GM21447 (cell line): Measurements from ENCODE around the gene PEX19.
"Not testable (repeated sequence)": the region's sequence is repeated elsewhere in the genome, so short reads cannot be mapped to it uniquely, and the experiment has no call there.

Experiments
- ATAC-seq: cut with Tn5 transposase; IDR thresholded peaks from one replicate; pipeline ENCODE4 v1.9.1; 2021; ENCODE audit not compliant: unreplicated experiment

PEX19 gene, protein sequence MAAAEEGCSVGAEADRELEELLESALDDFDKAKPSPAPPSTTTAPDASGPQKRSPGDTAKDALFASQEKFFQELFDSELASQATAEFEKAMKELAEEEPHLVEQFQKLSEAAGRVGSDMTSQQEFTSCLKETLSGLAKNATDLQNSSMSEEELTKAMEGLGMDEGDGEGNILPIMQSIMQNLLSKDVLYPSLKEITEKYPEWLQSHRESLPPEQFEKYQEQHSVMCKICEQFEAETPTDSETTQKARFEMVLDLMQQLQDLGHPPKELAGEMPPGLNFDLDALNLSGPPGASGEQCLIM

DNA sequence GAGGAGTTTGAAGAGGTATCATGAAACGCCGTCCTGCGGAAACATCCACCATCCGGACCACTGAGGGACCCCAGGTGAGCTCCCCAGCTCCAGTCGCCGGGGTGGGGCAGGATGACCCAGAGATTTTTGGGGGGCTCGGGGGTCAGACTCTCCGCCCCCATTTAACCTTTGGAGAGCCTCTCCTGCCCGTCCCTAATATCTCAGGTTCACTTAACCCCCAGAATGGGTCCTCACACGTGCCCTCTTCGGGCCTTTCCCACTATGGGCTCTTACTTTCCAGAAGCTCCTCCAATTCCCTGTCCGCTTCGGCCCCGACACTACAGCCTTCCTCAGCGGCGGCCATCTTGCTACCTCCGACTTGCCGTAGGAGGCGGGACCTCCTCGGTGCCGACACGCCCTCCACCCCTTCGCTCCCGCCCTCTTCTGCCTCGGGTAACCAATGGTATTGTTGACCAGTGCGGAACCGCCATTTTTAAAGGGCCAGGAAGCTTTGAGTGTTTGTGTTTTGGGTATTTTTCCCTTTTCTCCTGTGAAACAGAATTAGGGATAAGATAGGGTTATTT lies at the start of gene PEX19:
TSS of gene PEX19 (minus strand) at position 352 of the 563 bp plus-strand sequence. CDS start at position 343, 9 bp downstream.
- peak; percentile 97 for ATAC-seq

DNA sequence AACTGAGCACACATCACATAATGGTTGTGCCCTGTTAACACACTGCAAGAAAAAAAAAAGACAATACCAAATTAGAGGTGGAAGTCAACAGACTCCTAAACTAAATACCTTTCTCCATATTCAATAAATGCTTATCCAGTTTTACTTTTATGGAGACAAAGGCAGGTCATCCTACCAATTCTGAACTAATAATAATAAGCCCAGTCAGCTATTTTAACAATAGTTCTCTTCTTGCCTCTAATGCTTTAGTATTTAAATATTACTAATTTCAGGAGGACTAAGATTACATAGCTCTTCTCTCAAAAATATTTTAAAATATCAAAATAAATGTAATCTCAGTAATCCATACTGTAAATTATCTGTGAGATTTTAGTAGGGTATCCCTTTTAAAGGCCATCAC lies 47.6 kb upstream of the PEX19 start:
- ATAC-seq: no peak

DNA sequence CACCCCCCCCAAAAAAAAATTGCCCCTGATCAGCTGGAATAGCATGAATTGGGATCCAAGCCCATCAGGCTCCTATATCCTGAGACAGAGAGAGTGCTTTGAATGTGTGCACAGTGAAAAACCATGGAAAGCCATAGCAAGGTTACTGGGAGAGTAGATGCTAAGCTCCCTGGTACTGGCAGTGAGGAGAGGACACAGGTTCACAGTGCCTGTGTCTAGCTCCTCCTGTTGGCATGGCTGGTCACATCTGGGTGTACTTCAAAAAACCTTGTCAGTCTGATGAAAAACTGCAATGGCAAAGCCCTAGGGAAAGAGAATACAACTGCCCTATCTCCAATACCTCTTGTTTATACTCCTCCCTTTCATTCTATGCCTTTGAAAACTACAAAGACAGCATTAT lies 45.2 kb upstream of the PEX19 start:
- ATAC-seq: no peak

DNA sequence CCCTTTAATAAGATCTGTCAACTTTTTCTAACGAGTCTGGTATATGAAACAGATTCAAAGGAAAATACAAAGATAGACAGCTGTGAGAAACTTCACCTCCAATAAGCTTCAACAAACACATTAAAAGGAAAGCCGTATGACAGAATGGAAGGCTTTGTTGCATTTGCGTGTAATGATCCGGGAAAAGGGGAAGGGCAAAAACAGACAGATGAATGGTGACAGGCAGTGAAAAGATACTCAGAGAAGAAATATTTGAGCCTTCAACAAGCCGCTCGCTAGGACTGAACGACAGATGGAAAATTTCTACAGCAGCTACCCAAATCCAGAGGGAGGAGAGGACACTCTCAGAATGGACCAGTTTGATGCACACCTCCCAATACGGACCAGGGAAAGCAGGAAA lies 43.3 kb upstream of the PEX19 start:
- no peak for ATAC-seq

DNA sequence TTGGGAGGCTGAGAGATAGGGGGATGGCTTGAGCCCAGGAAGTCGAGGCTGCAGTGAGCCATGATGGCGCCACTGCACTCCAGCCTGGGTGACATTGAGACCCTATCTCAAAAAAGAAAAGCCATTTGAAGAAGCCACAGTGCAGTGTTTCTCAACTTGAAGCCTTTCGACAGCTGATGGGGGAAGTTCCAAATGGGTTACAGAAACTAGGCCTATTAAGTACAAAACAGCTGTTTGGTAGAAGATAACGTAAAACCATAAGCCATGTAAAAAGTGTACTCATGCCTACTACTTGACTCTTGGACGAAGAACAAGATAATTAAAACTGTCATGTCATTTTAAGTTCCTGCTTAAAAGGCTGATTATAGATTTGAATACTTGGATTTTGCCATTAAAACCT lies 41.5 kb upstream of the PEX19 start:
- ATAC-seq: no peak

DNA sequence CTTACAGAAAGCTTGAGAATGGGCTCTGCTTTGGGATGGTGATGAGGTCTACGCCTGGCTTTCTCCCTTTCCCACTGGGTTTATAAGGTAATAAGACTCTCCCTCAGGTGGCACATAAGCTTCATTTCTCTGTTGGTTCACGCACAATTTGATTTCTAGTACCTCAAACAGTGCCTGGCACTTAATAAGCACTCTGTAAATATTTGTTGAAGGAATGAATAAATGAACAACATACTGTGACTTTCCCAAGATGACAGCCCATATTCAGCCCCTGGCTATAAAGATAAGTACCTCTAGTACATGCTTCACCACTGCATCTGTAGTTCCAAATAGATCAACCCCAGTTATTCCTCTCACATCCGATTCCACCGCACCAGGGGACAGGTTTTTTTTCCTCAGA lies 40.3 kb upstream of the PEX19 start:
- ATAC-seq: no peak

DNA sequence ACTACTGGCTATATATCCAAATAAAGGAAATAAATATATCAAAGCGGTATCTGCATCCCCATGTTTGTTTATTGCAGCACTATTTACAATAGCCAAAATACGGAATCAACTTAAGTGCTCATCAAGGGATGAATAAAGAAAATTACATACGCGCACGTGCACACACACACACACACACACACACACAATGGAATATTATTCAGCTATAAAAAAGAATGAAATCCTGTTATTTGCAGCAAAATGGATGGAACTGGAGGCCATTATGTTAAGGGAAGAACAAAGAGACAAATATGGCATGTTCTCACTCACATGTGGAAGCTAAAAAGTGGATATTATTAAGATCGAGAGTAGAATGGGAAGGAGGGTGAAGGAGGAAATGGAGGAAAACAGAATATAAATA lies 37.9 kb upstream of the PEX19 start:
- no peak for ATAC-seq

DNA sequence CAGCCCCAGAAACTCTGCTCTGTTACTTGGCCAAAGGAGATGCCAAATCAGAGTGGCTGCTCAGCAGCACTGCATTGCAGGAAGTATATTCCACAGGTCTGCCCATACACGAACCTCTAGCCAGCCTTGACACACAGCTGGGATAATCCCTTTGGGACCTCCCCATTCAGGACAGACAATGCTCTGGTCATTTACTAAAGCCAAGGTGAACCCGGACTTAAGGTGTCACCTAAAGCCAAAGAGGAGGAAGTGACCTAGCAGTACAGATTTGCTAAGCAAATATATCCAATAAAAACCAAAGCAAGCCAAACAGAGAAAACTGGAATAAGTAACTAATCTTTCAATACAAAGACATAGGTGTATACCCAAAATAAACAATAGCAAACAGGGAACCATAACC lies 30.4 kb upstream of the PEX19 start:
- ATAC-seq: no peak

DNA sequence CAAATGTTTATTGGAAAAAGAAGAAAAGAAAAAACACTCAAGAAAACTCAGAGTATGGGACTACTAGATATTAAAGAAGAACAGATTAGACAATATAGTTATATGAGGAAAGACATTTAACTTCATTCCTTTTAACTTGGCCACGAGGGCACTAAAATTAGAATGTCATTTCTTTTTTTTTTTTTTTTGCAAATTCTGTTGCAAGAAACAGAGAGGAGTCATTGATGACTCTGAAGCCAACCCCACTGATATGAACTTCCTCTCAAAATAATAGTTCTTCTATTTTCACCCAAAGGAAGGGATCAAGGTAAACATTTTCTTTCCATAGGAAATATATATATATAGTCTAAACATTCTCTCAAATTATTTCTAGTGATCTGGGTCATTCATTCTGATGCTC lies 24.6 kb upstream of the PEX19 start:
- no peak for ATAC-seq

DNA sequence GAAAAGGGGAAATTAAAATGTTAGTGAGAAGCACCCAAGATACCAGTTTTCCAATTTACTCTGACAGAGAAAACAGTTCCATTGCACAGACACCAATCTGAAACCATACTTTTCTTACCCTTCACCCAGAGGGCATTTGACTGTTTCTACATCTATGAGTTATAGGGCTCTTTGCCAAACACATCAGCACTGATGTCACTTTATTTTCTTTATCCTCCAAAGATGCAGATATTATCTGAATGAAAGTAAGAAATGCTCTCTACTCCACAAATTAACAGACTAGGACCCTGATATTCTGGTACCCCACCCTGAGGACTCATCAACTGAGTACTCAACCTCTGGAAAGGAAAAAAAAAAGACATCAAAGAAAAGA lies 24.2 kb upstream of the PEX19 start:
- ATAC-seq: no peak

DNA sequence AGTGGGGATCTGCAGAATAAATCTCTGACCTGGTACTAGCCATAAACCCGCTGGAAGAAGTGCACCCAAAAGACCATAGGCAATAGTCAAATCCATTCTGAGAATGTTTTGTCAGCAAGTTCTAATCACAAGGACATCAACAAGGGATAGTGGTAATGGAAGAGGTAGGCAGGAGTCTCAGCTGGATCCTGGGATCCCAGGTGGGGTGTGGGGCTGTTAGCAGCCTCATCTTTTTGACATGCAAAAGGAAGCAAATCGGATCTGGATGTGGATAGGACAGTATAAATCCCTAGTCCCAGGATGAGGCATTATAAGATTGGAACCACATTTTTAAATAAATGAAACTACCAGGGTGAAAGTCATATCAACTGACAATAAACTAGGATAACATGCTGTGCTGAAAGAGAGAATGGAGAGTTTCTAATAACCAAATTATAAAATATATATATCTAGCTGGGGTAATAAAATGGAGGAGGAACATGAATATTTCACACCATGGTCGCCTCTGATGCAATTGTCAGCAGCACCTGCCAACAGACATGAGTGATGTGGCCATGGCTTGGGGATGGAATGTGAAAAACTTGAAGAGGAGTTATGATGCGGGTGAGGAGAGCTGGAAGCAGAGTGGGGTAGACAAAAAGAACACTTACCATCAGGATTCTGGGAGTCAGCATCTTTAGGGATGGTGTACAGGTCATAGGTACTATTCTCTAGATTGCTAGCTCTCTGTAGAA lies 23.7 kb upstream of the PEX19 start:
- no peak for ATAC-seq

DNA sequence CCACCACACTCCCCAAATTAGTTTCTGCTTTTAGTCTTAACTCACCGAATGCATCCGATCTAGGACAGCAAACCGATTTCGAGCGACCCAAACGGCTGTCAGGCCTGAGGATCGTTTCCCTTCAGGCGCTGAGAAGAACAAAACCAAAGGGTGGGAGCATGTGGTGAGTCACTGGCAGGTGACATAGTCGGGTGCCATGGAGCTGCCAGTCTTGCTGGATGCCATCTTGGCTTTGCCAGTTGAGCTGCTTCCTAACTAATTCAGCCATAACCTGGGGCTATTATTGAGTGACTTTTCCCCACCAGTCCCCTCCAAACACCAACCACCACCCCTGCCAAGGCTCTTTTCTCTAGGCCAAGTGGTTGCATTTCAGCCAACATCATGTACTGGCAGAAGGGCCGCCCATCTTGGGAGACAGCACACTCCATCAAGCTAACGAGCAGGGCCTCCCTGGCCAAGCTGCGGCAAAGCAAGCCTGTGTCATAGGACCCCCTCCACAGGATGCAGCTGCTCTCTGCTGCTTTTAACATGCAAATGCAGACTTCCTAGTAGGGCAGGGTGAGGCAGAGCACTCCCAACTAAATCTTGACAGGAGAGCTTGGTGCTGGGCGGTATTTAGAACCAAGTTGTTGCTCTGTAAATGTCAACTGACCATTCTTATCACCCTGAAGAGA lies 22.3 kb upstream of the PEX19 start:
- no peak for ATAC-seq

DNA sequence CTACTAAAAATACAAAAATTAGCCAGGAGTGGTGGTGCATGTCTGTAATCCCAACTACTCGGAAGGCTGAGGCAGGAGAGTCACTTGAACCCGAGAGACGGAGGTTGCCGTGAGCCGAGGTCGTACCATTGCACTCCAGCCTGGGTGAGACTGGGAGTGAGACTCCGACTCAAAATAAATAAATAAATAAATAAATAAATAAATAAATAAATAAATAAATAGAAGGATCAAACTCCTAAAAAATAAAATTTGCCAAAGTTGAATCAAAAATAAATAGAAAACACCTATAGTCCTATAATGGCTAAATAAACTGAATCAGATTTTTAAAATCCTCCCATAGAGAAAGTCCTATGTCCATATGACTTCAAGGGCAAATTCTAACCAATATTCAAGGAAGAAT lies 15.2 kb upstream of the PEX19 start:
- no peak for ATAC-seq

DNA sequence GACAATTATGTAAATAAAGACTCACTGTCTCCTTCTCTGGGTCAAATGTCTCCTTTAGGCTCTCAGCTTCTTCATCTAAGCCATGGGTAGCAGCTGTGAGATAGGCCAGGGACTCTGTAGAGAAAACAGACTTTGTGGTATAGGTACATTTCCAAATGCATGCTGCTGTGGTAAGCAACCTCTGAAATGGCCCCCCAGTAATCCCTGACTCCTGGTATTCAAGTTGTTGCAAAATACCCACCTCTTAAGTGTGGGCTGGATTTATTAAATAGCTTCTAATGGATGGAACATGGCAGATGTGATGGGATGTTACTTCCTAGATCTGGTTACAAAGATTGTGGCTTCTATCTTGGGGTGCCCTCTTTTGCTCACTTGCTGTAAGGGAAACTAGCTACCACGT lies 11.1 kb upstream of the PEX19 start:
- no peak for ATAC-seq

DNA sequence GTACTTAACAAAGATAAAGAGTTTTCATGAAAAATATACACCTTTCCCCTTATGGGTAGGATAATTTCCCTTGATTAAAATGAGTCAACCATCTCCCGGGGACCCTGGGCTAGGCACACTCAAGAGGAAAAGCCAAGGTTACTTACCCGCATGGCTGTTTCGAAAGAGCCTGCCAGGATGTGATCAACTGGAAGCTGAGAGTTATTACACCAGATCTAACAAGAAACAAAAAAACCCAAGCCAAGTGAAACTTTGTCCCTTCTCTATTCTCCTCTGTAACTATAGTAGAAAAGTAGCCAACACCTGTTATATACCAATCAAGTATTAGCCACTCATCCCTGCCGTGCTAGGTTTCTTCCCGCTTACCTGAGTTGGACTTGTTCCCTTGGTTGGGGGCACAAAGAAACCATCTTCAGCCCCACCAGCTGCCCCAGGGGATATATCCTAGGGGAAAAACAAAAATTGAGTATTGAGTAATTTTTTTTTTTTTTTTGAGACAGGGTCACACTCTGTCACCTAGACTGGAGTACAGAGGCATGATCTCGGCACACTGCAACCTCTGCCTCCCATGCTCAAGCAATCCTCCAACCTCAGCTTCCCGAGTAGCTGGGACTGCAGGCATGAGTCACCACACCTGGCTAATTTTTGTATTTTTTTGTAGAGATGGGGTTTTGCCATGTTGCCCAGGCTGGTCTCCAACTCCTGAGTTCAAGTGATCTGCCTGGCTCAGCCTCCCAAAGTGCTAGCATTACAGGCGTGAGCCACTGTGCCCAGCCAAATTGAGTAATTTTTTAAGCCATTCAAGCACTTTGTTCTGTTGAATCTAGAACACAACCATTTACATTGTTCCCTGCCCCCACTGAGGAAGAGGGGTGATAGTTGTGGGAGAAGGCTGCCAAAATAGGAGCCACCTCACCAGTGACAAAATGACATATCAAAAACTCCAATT lies 8.4 kb upstream of the PEX19 start:
- ATAC-seq: no peak

DNA sequence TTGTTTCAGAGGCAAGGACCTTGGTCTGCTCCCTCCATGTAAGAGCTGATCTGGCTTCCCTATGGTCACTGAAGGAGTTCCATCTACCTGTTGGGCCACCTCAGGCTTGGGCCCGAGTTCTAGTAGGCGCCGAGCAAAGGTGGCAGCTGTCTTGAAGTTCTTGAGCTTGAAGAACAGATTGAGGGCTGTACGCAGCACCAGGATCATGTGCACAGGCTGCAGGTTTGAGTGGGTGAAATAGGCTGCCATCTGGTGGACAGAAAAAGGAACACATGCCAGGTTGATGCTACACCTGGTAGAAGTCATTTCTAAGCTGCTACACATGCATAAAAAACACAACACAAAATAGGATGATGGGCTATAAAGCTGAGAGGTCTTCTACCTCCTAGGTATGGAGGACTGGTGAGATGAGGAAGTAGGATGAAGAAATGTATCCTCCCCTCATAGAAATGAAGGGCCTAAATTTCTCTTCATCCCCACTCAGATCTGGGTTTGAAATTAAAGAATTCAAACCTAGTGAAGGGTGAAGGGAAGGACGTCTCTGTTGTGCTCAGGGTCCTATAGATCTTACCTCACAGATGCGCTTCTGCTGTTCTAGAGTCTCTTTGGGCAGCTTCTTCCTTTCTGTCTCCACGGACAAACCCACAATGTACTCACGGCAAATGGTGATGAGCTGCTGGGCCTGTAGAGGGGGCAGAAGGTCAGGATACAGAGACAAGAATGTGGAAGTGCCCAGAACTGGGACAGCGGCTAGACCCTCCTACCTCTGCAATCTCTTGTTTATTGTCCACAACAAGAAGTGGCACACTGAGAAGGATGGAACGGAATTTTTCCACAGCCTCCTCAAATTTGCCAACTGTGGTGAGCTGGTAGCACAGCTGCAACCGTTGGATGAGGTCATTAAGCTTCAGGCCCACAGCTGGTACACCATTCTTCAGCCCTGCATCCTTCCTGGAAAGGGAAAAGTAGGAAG lies 6.6 kb upstream of the PEX19 start:
- peak; percentile 65 for ATAC-seq

DNA sequence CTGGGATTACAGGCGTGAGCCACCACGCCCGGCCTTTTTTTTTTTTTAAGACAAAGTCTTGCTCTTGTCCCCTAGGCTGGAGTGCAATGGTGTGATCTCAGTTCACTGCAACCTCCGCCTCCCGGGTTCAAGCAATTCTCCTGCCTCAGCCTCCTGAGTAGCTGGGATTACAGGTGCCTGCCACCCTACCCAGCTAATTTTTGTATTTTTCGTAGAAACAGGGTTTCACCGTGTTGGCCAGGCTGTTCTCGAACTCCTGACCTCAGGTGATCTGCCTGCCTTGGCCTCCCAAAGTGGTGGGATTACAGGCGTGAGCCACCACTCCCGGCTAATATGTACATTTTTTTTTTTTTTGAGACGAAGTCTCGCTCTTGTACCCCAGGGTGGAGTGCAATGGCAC lies 2.8 kb upstream of the PEX19 start:
- not testable (repeated sequence) for ATAC-seq

DNA sequence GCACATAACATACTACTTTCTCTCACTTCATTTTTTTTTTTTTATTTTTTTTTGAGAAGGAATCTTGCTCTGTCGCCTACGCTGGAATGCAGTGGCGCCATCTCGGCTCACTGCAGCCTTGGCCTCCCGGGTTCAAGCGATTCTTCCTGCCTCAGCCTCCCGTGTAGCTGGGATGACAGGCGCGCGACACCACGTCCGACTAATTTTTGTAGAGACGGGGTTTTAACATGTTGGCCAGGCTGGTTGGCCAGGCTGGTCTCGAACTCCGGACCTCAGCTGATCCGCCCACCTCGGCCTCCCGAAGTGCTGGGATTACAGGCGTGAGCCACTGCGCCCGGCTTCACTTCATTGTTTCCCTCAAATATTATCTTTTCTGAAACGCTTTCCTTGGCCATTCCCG lies 573 bp upstream of the PEX19 start:
- no peak for ATAC-seq

DNA sequence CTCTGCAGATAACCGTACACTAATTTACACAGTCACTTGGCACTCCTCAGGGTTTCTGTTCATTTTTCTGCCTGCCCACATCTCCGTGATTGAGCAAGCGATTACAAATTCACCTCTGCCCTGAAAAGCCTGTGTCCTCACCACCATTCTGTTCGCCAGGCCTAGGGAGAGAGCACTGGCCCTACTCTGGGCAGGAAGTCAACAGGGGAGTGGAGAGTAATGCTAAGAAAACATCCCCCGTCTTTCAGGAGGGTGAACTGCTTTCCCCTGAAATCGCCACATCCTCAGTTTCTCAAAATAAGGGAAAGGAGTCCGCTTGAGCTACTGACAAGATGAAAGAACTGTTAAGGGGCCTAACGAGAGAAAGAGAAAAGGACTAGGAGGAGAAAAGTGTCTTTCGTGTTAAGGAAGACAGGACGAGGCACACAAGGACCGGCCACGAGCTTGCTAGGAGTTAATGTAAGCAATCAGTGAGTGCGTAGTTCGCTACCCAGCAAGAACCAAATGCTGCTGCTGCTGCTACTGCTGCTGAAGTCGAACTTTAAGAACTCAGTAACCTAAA lies 632 bp downstream of the PEX19 start:
- ATAC-seq: peak; percentile 26
